Stimulated activated memory B cell treated with anti-CD40 and anti-IgM and Interleukin-4, amounts not matched to agents 10 μg/mL and 1 μg/mL and 100 μg/mL, for 72 hours (primary cell): ENCODE data around the gene EPS8L2.
"Not testable (repeated sequence)": the region's sequence is repeated elsewhere in the genome, so short reads cannot be mapped to it uniquely, and the experiment has no call there.

Source experiments
- ATAC-seq: fragments of 150-1000 bp; cut with Tn5 transposase; 2 replicates; pipeline ENCODE4 v1.10.0; 2021
- H3K27ac Mint-ChIP-seq: one replicate; pipeline ENCODE4 v1.8.0; 2022; ENCODE audit warnings: mild to moderate bottlenecking, mixed read lengths
- H3K27me3 Mint-ChIP-seq: one replicate; pipeline ENCODE4 v1.8.0; 2022; ENCODE audit warnings: mixed read lengths
- H3K36me3 Mint-ChIP-seq: one replicate; pipeline ENCODE4 v1.8.0; 2022; ENCODE audit warnings: mixed read lengths
- H3K4me1 Mint-ChIP-seq: one replicate; pipeline ENCODE4 v1.8.0; 2022; ENCODE audit warnings: mixed read lengths
- H3K4me3 Mint-ChIP-seq: one replicate; pipeline ENCODE4 v1.8.0; 2022; ENCODE audit warnings: mild to moderate bottlenecking, moderate library complexity, mixed read lengths
- H3K9me3 Mint-ChIP-seq: one replicate; pipeline ENCODE4 v1.8.0; 2022; ENCODE audit warnings: mixed read lengths

EPS8L2 gene

DNA sequence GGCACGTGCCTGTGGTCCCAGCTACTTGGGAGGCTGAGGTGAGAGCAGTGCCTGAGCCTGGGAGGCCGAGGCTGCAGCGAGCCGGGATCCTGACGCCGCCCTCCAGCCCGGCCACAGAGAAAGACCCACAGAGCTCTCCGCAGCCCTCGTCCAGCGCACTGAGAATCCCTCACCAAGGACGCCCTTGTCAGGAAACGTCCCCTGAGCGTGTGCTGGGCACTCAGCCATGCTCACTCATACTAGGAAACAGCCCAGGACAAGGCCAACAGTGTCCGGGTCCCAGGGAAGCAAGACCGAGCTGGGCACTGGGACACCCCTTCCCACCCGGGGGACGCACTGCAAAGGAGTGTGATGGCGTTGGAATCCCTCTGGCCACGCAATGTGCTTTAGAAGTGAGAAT is 25.6 kb upstream of the EPS8L2 start:
- Mint-ChIP-seq H3K36me3 (peaks cover 56% of the 10 kb centered on the region), H3K27me3 (no peaks in the 10 kb centered on the region), H3K9me3 (peaks cover 2% of the 10 kb centered on the region), H3K4me1 (no peaks in the 10 kb centered on the region), H3K27ac (no peak overlapping the region), H3K4me3 (no peak overlapping the region)
- no peak for ATAC-seq

DNA sequence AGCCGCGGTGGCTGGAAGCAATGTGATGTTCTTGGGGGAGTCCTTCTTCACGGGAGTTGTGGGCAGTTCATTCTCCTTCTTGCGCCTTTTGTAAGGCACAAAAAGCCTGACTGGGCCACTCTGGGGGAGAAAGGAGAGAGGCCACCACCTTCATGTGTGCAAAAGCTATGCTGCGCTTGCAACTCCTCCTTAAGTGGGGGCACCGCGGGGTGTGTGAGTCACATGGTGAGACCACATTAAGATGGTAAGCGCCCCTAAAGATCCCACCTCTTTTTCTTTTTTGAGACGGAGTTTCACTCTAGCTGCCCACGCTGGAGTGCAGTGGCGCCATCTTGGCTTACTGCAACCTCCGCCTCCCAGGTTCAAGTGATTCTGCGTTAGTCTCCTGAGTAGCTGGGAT is 25.1 kb upstream of the EPS8L2 start:
- ATAC-seq = no peak
- peaks cover 2% of the 10 kb centered on the region for H3K9me3 Mint-ChIP-seq
- no peaks in the 10 kb centered on the region for H3K27me3 Mint-ChIP-seq
- H3K36me3 Mint-ChIP-seq = peaks cover 56% of the 10 kb centered on the region
- no peak overlapping the region for H3K4me3 Mint-ChIP-seq
- no peak overlapping the region for H3K27ac Mint-ChIP-seq
- no peaks in the 10 kb centered on the region for H3K4me1 Mint-ChIP-seq

DNA sequence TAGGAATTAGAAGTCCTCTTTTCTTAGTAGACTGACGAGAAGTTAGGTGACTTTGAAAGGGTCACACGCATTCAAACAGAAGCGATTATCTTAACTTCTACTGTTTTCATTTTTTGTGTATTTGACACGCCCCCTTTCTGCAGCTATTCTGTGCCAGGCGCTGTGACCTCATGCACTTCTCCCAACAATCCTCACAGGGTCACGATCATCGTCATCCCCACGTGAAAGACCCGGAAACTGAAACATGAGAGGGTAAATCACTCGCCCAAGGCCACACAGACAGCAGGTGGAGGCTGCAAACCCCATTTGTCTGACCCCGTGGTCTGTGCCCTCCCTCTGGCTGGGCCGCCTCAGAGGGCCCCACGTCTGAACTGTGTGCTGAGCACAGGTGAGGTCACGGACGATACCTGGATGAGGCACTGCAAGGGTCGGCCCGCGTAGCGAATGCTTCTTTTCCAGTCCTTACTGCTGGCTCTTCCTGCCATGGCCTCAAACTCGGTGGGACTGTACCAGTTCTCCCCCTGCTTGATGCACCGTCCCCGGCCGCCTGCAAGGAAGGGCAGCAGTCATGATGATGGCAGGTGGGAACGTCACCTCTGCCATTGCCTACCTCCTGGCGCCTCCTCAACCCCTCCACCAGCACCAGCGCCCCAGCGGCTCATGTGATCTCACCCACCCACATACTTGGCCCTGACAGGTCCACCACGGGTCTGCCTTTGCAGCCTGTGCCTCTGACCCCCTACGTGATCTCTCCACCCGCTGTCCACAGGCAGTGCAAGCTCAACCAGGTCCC is 19.4 kb upstream of the EPS8L2 start:
- H3K36me3 Mint-ChIP-seq = peaks cover 54% of the 10 kb centered on the region
- no peak overlapping the region for H3K4me3 Mint-ChIP-seq
- H3K4me1 Mint-ChIP-seq = no peaks in the 10 kb centered on the region
- peaks cover 2% of the 10 kb centered on the region for H3K9me3 Mint-ChIP-seq
- no peak for ATAC-seq
- no peaks in the 10 kb centered on the region for H3K27me3 Mint-ChIP-seq
- H3K27ac Mint-ChIP-seq = no peak overlapping the region

DNA sequence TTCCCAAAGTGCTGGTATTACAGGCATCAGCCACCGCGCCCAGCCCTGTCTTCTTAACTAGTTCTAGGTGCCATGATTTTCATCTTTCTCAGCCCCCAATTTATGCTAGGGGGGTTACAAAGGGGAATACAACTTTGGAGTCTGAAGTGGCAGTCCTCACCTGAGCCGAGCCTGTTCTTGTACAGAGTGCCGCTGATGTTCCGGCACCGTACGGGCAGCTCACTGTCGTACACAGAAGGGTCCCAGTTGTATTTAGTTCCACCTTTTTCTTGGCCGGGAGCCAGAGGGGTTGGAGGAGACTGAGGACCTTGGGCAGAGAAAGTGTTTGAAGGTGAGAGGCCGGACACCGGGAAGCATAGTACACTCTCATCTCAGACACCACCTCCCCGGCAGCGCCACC is 18.3 kb upstream of the EPS8L2 start:
- peaks cover 43% of the 10 kb centered on the region for H3K36me3 Mint-ChIP-seq
- H3K4me3 Mint-ChIP-seq = no peak overlapping the region
- no peaks in the 10 kb centered on the region for H3K9me3 Mint-ChIP-seq
- H3K27me3 Mint-ChIP-seq = no peaks in the 10 kb centered on the region
- no peak overlapping the region for H3K27ac Mint-ChIP-seq
- peaks cover 10% of the 10 kb centered on the region for H3K4me1 Mint-ChIP-seq
- no peak for ATAC-seq

DNA sequence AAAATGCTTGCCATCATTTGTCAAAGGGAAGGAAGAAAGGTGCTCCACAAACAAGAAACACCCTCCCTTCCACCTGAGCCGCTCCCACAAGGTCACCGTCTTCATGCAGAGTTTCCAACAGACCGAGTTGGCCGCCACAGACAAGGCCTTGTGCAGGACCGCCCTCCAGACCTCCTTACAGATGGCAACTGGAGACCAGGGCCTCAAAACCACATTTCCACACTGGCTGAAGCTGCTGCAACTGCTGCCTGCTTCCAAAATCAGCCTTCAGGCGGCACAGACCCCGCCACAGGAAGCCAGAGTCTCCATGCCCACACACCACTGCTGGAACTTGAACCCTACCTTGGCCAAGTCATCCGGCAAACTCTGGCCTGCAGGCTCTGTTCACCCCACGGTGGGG is 17.4 kb upstream of the EPS8L2 start:
- H3K27ac Mint-ChIP-seq = no peak overlapping the region
- ATAC-seq = no peak
- peaks cover 20% of the 10 kb centered on the region for H3K4me1 Mint-ChIP-seq
- peaks cover 34% of the 10 kb centered on the region for H3K36me3 Mint-ChIP-seq
- H3K4me3 Mint-ChIP-seq = no peak overlapping the region
- H3K27me3 Mint-ChIP-seq = no peaks in the 10 kb centered on the region
- H3K9me3 Mint-ChIP-seq = no peaks in the 10 kb centered on the region

DNA sequence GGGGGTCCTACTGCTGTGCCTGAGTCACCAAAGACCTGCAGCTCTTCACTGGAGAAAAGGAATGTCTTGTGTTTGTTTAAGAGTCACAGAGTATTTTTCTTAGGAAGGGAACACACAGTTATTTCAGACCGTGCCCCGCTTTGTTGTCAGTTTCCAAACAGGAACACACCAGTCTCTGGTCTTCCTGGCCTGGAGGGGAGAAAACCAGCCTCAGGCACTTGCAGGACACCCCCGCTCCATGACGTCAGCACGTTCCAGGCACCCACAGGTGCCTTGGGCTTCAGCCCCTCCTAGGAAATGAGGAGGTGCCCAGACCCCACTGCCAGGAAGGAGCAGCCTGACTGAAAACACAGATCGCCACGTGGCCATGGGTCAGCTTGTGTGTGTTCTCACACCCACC is 16.4 kb upstream of the EPS8L2 start:
- ATAC-seq = no peak
- peaks cover 24% of the 10 kb centered on the region for H3K36me3 Mint-ChIP-seq
- H3K4me3 Mint-ChIP-seq = no peak overlapping the region
- no peaks in the 10 kb centered on the region for H3K9me3 Mint-ChIP-seq
- H3K27me3 Mint-ChIP-seq = no peaks in the 10 kb centered on the region
- peaks cover 26% of the 10 kb centered on the region for H3K4me1 Mint-ChIP-seq
- no peak overlapping the region for H3K27ac Mint-ChIP-seq

DNA sequence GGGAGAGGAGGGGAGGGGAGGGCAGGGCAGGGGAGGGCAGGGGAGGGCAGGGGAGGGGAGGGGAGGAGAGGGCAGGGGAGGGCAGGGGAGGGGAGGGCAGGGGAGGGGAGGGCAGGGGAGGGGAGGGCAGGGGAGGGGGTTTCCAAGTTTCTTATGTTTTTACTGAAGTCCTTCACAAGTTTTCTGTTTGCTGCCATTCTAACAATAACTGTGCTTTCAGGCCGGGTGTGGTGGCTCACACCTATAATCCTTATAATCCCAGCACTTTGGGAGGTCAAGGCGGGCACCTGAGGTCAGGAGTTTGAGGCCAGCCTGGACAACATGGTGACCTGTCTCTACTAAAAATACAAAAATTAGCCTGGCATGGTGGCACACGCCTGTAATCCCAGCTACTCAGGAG is 15.8 kb upstream of the EPS8L2 start:
- H3K27me3 Mint-ChIP-seq, H3K27ac Mint-ChIP-seq, ATAC-seq, H3K9me3 Mint-ChIP-seq, H3K4me3 Mint-ChIP-seq: not testable (repeated sequence)
- H3K36me3 Mint-ChIP-seq = peaks cover 22% of the 10 kb centered on the region
- H3K4me1 Mint-ChIP-seq = peaks cover 26% of the 10 kb centered on the region

DNA sequence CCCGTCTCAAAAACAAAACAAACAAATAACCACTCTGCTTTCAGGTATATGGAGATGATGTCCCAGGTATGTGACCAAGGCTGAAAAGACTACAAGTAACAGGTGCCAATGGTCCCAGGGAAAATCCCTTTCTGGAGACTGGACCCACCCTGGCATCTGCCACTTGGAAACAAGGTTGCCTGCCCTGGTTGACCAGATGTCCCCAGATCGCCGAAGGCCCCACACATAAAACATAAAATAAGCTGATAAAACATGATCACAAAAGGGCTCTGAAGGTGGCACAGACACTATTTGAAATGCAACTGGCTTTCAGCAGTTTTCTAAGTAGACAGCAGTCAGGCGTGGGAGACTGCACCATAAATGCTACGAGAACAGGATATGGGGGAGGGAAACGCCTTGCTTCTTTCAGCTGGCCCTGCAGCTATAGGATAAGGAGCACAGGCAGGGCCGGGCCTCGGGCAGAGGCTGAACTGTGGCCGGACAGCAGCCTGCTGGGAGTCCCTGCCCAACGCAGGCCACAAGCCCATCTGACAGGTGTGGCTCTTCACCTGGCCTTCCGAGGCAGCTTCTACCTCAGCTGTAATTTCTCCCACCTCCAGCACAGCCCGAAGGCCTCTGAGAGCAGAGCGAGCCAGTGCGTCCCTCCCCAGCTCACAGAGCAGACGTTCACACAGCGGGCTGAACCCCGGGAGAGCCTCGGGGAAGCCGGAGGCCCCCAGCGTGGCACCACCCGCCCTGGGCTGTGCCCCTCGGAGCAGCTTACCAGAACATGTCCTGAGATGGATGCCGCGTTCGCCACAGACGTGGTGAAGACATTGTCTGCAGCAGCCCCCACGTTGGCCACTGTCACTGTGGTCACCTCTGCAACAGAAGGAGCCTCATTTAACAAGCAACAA is 15.0 kb upstream of the EPS8L2 start:
- Mint-ChIP-seq H3K4me3 (no peak overlapping the region), H3K36me3 (peaks cover 22% of the 10 kb centered on the region), H3K27me3 (no peaks in the 10 kb centered on the region), H3K4me1 (peaks cover 26% of the 10 kb centered on the region), H3K9me3 (no peaks in the 10 kb centered on the region), H3K27ac (no peak overlapping the region)
- ATAC-seq = no peak

DNA sequence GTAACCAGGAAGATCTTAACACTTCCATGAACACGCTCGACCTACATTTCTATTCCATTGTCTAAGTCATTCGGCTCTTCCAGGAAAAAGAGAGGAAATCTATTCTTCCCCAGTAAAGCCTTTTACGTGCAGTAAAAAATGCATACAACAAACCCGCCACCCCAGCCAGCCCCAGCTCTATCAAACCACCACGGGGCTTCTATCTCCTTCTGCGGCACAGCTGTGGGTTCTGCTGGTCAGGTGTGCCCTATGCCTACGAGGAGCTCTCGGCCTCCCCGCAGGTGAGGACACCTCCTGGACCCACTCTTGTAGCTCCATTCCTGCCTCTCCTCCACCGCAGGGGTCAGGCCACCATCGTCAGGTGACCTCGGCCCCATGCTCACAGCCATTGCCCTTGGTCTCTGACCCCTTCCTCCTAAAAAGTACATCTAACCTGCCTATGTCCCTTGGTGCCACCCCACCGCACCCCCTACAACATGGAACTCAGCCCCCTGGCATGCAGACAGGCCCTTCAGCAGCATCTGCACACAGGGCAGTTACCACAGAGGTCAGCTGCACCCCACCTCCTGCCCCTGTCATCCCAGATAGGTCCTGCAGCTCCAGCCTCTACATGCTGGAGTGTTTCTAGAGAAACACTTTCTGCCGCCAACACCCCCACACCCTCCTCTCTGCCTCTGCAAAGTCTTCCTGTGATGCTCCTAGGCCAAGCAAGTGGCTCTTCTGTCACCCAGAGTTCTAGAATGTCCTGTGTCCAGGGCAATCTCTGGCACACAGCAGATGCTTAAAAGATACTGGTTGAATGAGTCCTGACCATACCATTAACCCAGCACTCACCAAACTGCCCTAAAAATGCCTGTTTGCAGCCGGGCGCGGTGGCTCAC is 14.1 kb upstream of the EPS8L2 start:
- H3K27ac Mint-ChIP-seq = no peak overlapping the region
- H3K27me3 Mint-ChIP-seq = no peaks in the 10 kb centered on the region
- peaks cover 18% of the 10 kb centered on the region for H3K36me3 Mint-ChIP-seq
- H3K9me3 Mint-ChIP-seq = no peaks in the 10 kb centered on the region
- H3K4me3 Mint-ChIP-seq = no peak overlapping the region
- no peak for ATAC-seq
- H3K4me1 Mint-ChIP-seq = peaks cover 34% of the 10 kb centered on the region

DNA sequence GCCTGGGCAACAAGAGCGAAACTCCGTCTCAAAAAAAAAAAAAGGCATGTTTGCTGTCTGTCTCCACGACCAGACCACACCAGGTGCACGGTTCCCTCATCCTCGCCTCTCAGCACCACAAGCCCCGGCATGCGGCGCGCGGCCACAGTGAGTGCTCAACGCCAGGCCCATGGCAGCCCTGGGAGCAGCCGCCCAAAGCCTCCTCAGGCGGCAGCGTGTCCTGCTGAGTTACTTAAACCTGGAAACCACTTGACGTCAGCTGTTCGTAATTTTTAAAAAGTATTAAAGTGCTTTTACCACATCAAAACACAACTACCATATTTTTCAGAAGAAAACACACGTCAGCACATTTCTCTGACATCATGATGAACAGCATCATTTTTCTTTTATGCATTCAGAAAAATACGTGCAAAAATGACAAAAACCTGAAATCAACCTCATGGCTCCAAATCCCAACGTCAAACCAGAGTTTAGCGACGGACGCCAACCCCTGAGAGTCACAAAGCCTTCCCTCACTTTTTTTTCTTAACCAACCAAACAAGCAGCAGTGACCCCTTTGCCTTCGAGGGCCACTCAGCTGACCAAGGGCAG is 13.1 kb upstream of the EPS8L2 start:
- Mint-ChIP-seq H3K9me3 (no peaks in the 10 kb centered on the region), H3K4me1 (peaks cover 44% of the 10 kb centered on the region), H3K36me3 (peaks cover 9% of the 10 kb centered on the region), H3K27me3 (no peaks in the 10 kb centered on the region), H3K4me3 (peak overlapping the region; percentile 92), H3K27ac (peak overlapping the region; percentile 100)
- no peak for ATAC-seq

DNA sequence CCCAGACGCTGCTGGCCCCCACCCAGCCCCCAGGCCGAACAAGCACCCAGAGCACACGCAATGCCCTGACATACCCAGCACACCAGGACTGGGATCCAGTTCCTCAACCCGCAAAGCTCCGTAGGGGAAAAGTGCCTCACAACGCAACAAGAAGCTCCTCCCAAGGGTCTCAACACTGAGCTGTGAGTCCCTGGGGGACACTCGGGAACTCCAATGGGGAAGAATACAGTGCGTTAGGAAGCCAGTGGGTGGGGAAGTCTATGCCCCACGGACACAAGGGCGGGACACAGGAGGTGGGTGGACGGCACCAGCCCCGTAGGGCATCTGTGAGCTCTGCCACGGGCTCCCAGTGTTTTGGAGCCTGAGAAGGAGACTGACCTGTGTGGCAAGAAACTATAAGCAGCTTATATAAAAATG is 12.6 kb upstream of the EPS8L2 start:
- H3K4me1 Mint-ChIP-seq = peaks cover 49% of the 10 kb centered on the region

DNA sequence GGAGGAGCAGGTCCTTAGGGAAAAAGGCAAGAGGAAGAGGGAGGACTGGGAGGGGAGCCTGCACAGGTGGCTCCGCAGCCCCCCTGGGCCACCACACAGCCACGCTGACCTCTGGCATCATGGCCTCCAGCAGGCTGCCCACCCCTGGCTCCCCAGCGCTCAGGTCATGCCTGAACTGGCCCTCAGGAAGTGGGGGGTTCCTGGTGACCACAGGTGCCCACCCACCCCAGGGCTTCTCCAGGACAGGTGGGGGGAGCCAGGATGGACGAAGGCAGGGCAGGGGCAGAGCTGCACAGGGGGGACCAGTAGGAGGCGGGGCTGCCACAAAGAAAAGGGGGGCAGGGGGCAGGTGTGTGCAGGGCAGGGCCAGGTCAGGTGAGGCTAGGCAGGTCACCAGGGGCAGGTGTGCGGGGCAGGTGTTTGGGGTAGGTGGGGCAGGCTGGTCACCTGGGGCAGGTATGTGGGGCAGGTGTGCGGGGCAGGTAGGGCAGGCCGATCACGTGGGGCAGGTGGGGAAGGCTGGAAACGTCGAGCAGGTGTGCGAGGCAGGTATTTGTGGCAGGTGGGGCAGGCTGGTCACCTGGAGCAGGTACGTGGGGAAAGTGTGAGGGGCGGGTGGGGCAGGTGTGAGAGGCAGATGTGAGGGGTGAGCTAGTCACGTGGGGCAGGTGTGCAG is 12.0 kb upstream of the EPS8L2 start:
- no peaks in the 10 kb centered on the region for H3K9me3 Mint-ChIP-seq
- no peak for ATAC-seq
- H3K36me3 Mint-ChIP-seq = no peaks in the 10 kb centered on the region
- peak overlapping the region; percentile 100 for H3K27ac Mint-ChIP-seq
- no peaks in the 10 kb centered on the region for H3K27me3 Mint-ChIP-seq
- H3K4me3 Mint-ChIP-seq = peak overlapping the region; percentile 92
- peaks cover 52% of the 10 kb centered on the region for H3K4me1 Mint-ChIP-seq

More for the DNA sequence above, 12.6 kb upstream of the EPS8L2 start:
- H3K9me3 Mint-ChIP-seq = no peaks in the 10 kb centered on the region
- ATAC-seq = no peak
- peak overlapping the region; percentile 92 for H3K4me3 Mint-ChIP-seq
- H3K27me3 Mint-ChIP-seq = no peaks in the 10 kb centered on the region
- peaks cover 4% of the 10 kb centered on the region for H3K36me3 Mint-ChIP-seq
- H3K27ac Mint-ChIP-seq = peak overlapping the region; percentile 100

DNA sequence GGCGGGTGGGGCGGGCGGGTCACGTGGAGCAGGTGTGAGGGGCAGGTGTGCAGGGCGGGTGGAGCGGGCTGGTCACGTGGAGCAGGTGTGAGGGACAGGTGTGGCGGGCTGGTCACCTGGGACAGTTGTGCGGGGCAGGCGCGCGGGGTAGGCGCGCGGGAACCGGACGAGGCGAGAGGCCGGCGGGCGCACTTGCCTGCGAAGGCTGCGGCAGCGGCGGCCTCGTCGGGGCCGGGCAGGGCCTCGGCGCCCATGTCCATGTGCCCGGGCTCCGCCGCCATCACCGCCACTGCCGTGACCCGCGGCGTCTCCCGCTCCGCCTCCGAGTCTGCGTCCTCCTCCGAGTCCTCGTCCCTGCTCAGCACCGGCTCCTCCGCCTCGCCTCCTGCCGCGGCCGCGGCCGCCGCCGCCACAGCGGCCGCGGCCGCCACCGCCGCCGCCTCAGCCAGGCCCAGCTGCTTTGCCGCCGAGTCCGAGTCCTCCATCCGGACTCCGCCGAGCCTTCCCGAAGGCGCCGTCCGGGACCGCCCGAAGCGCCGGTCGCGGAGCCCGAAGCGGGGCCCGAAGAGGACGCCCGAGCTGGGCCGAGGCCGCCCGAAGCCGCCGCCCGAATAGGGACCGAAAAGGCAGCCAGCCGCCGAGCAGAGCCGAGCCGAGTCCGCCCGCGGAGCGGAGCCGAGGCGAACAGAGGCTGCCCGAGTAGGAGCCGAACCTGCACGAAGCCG is 11.3 kb upstream of the EPS8L2 start, which contains the start of gene DEAF1:
Gene DEAF1, minus strand, starts transcription at position 660 of the 725 bp plus-strand sequence. Its CDS starts 175 bp downstream, at position 485.
- Mint-ChIP-seq H3K4me3 (peak within 1 kb of the TSS; percentile 92), H3K36me3 (no peaks in the 10 kb centered on the region), H3K27me3 (no peaks in the 10 kb centered on the region), H3K9me3 (no peaks in the 10 kb centered on the region), H3K27ac (peak within 1 kb of the TSS; percentile 100), H3K4me1 (peaks cover 52% of the 10 kb centered on the region)
- peak; percentile 90 for ATAC-seq

DNA sequence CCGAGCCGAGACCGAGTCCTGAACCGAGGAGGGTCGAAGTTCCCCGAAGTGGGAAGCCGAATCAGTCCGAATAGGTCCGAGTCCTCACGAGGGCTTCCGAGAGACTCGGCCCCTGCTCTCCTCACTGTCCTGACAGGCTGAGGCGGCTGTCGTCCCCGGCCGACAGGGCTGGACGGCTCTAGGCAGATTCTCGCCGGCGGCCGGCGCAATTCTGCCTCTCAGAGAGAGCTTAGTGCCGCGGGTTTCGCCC is 10.8 kb upstream of the EPS8L2 start:
- Mint-ChIP-seq H3K27me3 (no peaks in the 10 kb centered on the region), H3K4me1 (peaks cover 52% of the 10 kb centered on the region), H3K36me3 (no peaks in the 10 kb centered on the region), H3K9me3 (no peaks in the 10 kb centered on the region), H3K27ac (peak overlapping the region; percentile 100), H3K4me3 (peak overlapping the region; percentile 85)
- no peak for ATAC-seq
